Activated T-helper 1 cell treated with anti-CD3 and anti-CD28 coated beads, Interleukin-2, amount 50 U/mL, for 16 hours (primary cell): ENCODE results near the gene CD276.

Experiments used
- DNase-seq, 2 donors: peaks; one replicate each; pipeline ENCODE4 v3.0.0-alpha.2; 2020; ENCODE audit warnings: low read depth in 1 of 2, low spot score in 1 of 2

The CD276 gene

GRCh38 chr15:73746883-73747282, 62.7 kb downstream of the CD276 start:
- no peak for DNase-seq

- DNase-seq = no peak
These were observed 63.8 kb downstream of the CD276 start for GRCh38 chr15:73747847-73748590.

GRCh38 chr15:73748730-73749129, 64.5 kb downstream of the CD276 start:
- DNase-seq = no peak

- DNase-seq = no peak
These were observed 65.3 kb downstream of the CD276 start for GRCh38 chr15:73749533-73749932.

GRCh38 chr15:73749971-73750370, 65.8 kb downstream of the CD276 start:
- DNase-seq = no peak

GRCh38 chr15:73750438-73750837, 66.3 kb downstream of the CD276 start:
- DNase-seq = no peak

- DNase-seq = no peak
These were observed 66.8 kb downstream of the CD276 start for GRCh38 chr15:73750951-73751350.

- no peak for DNase-seq
These were observed 67.3 kb downstream of the CD276 start for GRCh38 chr15:73751511-73751898.

GRCh38 chr15:73751899-73752805, 68.0 kb downstream of the CD276 start:
- no peak for DNase-seq

- no peak for DNase-seq
These were observed 68.6 kb downstream of the CD276 start for GRCh38 chr15:73752806-73753193.

GRCh38 chr15:73753250-73754130, 69.3 kb downstream of the CD276 start, which contains the start of gene INSYN1:
Gene INSYN1, minus strand, starts transcription at chr15:73753351. Its CDS starts 2,221 bp downstream, at chr15:73751130.
- no peak for DNase-seq

- DNase-seq = no peak
These were observed 70.3 kb downstream of the CD276 start for GRCh38 chr15:73754461-73754860.

- DNase-seq = no peak
These were observed 71.3 kb downstream of the CD276 start for GRCh38 chr15:73755481-73755880.

GRCh38 chr15:73755946-73756345, 71.8 kb downstream of the CD276 start:
- no peak for DNase-seq

GRCh38 chr15:73756390-73756789, 72.2 kb downstream of the CD276 start:
- DNase-seq = no peak

- no peak for DNase-seq
These were observed 72.8 kb downstream of the CD276 start for GRCh38 chr15:73756947-73757513.

- no peak for DNase-seq
These were observed 73.4 kb downstream of the CD276 start for GRCh38 chr15:73757571-73757970.

- DNase-seq = no peak
These were observed 74.3 kb downstream of the CD276 start for GRCh38 chr15:73758461-73758860.

GRCh38 chr15:73760330-73761329, 76.4 kb downstream of the CD276 start:
- no peak for DNase-seq

- DNase-seq = no peak
These were observed 79.7 kb downstream of the CD276 start for GRCh38 chr15:73763931-73764330.
